ENCODE data around the gene PDE4A. TPM values are rescaled to one million over a fixed set of nuclear protein-coding genes. Genes with fewer than 3 reads are reported as not detected.
"Not testable (repeated sequence)": the region's sequence is repeated elsewhere in the genome, so short reads cannot be mapped to it uniquely, and the experiment has no call there.

The PDE4A gene
- total and polyA plus RNA-seq, 4 experiments from 2014 or later, result 0.81 to 5.6 (median 2.9) TPM

- intact Hi-C loops (cut with micrococcal nuclease), result no loop called here
- peaks cover 0 to 1% (median 0%) of the 10 kb centered on the region in 8 donors for H3K9me3 Mint-ChIP-seq
- H3K4me1 Mint-ChIP-seq, result peaks cover 5 to 11% (median 6%) of the 10 kb centered on the region in 4 donors
- H3K27me3 Mint-ChIP-seq, result no peaks in the 10 kb centered on the region
- no peak for DNase-seq
- no peak overlapping the region for H3K4me3 ChIP-seq (ENCODE audit: low read length in 2 of 2)
- H3K4me3 Mint-ChIP-seq, result no peak overlapping the region
- H3K36me3 ChIP-seq (ENCODE audit: insufficient read depth, low read length), result peaks cover 30% of the 10 kb centered on the region
- H3K27me3 ChIP-seq (ENCODE audit: insufficient read depth, low read length), result no peaks in the 10 kb centered on the region
- POLR2A ChIA-PET (ENCODE audit: partially characterized antibody), result interaction anchor here (0.6 to 3.1 kb wide), 7 partner anchors 10 to 133 kb away, joined by 3 to 43 read pairs (median 3); partner anchors contain the start of genes CDC37, ICAM1, RAVER1 and TYK2
- no peaks in the 10 kb centered on the region for H3K9me3 ChIP-seq (ENCODE audit: control insufficient read depth in 1 of 2, low read length in 2 of 2)
- H3K27ac Mint-ChIP-seq, result no peak overlapping the region
- H3K36me3 Mint-ChIP-seq, result peaks cover 25 to 43% of the 10 kb centered on the region in 2 donors
- H3K27ac ChIP-seq (ENCODE audit: low read depth, low read length), result no peak overlapping the region
- H3K4me1 ChIP-seq (ENCODE audit: insufficient read depth, low read length), result no peaks in the 10 kb centered on the region
- CTCF ChIA-PET (ENCODE audit: partially characterized antibody), result interaction anchor here (0.8 to 6.9 kb wide), 14 partner anchors 9 to 461 kb away, joined by 3 to 132 read pairs (median 6); partner anchors contain the start of genes CDC37, ICAM1, ICAM5 and TYK2
Observed at GRCh38 chr19:10392120-10392519, 28.2 kb upstream of the PDE4A start.

GRCh38 chr19:10393137-10393536, 27.2 kb upstream of the PDE4A start:
- H3K27ac Mint-ChIP-seq, result peak overlapping the region in 1 of 7 donors; percentile 68
- Histone ChIP-seq H3K9me3 (ENCODE audit: control insufficient read depth in 1 of 2, low read length in 2 of 2) (no peaks in the 10 kb centered on the region), H3K4me3 (ENCODE audit: low read length in 2 of 2) (no peak overlapping the region), H3K27me3 (ENCODE audit: insufficient read depth, low read length) (no peaks in the 10 kb centered on the region), H3K27ac (ENCODE audit: low read depth, low read length) (no peak overlapping the region), H3K36me3 (ENCODE audit: insufficient read depth, low read length) (peaks cover 30% of the 10 kb centered on the region), H3K4me1 (ENCODE audit: insufficient read depth, low read length) (no peaks in the 10 kb centered on the region)
- CTCF ChIA-PET (ENCODE audit: partially characterized antibody), result interaction anchor here (1.3 to 6.9 kb wide), 8 partner anchors 8 to 462 kb away, joined by 3 to 132 read pairs (median 6); partner anchors contain the start of genes CDC37 and ICAM1
- no peak overlapping the region for H3K4me3 Mint-ChIP-seq
- H3K4me1 Mint-ChIP-seq, result peaks cover 5 to 12% (median 11%) of the 10 kb centered on the region in 4 donors
- intact Hi-C loops (cut with micrococcal nuclease), result no loop called here
- POLR2A ChIA-PET (ENCODE audit: partially characterized antibody), result interaction anchor here (1.2 to 3.1 kb wide), 4 partner anchors 9 to 134 kb away, joined by 3 to 43 read pairs (median 11); partner anchors contain the start of genes ICAM1 and TYK2
- DNase-seq, result no peak
- H3K9me3 Mint-ChIP-seq, result peaks cover 0 to 1% (median 0%) of the 10 kb centered on the region in 8 donors
- H3K27me3 Mint-ChIP-seq, result no peaks in the 10 kb centered on the region
- peaks cover 25 to 48% of the 10 kb centered on the region in 2 donors for H3K36me3 Mint-ChIP-seq

GRCh38 chr19:10395003-10395402, 25.3 kb upstream of the PDE4A start:
- intact Hi-C loops (cut with micrococcal nuclease), result no loop called here
- POLR2A ChIA-PET (ENCODE audit: partially characterized antibody), result interaction anchor here (1.0 kb wide), 1 partner anchor 9 kb away, joined by 3 read pairs; the partner anchor contains the start of gene CDC37
- H3K4me1 ChIP-seq (ENCODE audit: insufficient read depth, low read length), result peaks cover 6% of the 10 kb centered on the region
- CTCF ChIA-PET (ENCODE audit: partially characterized antibody), result interaction anchor here (0.6 to 6.9 kb wide), 4 partner anchors 6 to 136 kb away, joined by 4 to 132 read pairs (median 25); partner anchors contain the start of genes CDC37 and ICAM1
- Mint-ChIP-seq H3K27me3 (no peaks in the 10 kb centered on the region), H3K4me3 (no peak overlapping the region), H3K4me1 (peaks cover 2 to 14% (median 6%) of the 10 kb centered on the region in 4 donors), H3K27ac (no peak overlapping the region), H3K9me3 (peaks cover 0 to 3% (median 0%) of the 10 kb centered on the region in 8 donors), H3K36me3 (peaks cover 25 to 54% of the 10 kb centered on the region in 2 donors)
- no peaks in the 10 kb centered on the region for H3K27me3 ChIP-seq (ENCODE audit: insufficient read depth, low read length)
- H3K27ac ChIP-seq (ENCODE audit: low read depth, low read length), result no peak overlapping the region
- H3K4me3 ChIP-seq (ENCODE audit: low read length in 2 of 2), result no peak overlapping the region
- no peaks in the 10 kb centered on the region for H3K9me3 ChIP-seq (ENCODE audit: control insufficient read depth in 1 of 2, low read length in 2 of 2)
- peaks cover 30% of the 10 kb centered on the region for H3K36me3 ChIP-seq (ENCODE audit: insufficient read depth, low read length)
- no peak for DNase-seq

- no peaks in the 10 kb centered on the region for H3K27me3 Mint-ChIP-seq
- peaks cover 2 to 18% (median 8%) of the 10 kb centered on the region in 4 donors for H3K4me1 Mint-ChIP-seq
- no peak overlapping the region for H3K4me3 ChIP-seq (ENCODE audit: low read length in 2 of 2)
- H3K4me3 Mint-ChIP-seq, result no peak overlapping the region
- DNase-seq, result no peak
- peaks cover 8% of the 10 kb centered on the region for H3K4me1 ChIP-seq (ENCODE audit: insufficient read depth, low read length)
- peaks cover 30% of the 10 kb centered on the region for H3K36me3 ChIP-seq (ENCODE audit: insufficient read depth, low read length)
- H3K9me3 ChIP-seq (ENCODE audit: control insufficient read depth in 1 of 2, low read length in 2 of 2), result no peaks in the 10 kb centered on the region
- POLR2A ChIA-PET (ENCODE audit: partially characterized antibody), result no interaction called here
- H3K27ac Mint-ChIP-seq, result no peak overlapping the region
- H3K9me3 Mint-ChIP-seq, result peaks cover 0 to 3% (median 0%) of the 10 kb centered on the region in 8 donors
- CTCF ChIA-PET (ENCODE audit: partially characterized antibody), result interaction anchor here (0.6 kb wide), 1 partner anchor 12 kb away, joined by 4 read pairs; no protein-coding TSS in a partner anchor
- H3K36me3 Mint-ChIP-seq, result peaks cover 25 to 53% of the 10 kb centered on the region in 2 donors
- no peaks in the 10 kb centered on the region for H3K27me3 ChIP-seq (ENCODE audit: insufficient read depth, low read length)
- intact Hi-C loops (cut with micrococcal nuclease), result no loop called here
- no peak overlapping the region for H3K27ac ChIP-seq (ENCODE audit: low read depth, low read length)
Observed at GRCh38 chr19:10395436-10395835, 24.9 kb upstream of the PDE4A start.

GRCh38 chr19:10395917-10396316, 24.4 kb upstream of the PDE4A start:
- no peaks in the 10 kb centered on the region for H3K27me3 ChIP-seq (ENCODE audit: insufficient read depth, low read length)
- CTCF ChIA-PET (ENCODE audit: partially characterized antibody), result no interaction called here
- peaks cover 3 to 23% (median 10%) of the 10 kb centered on the region in 4 donors for H3K4me1 Mint-ChIP-seq
- POLR2A ChIA-PET (ENCODE audit: partially characterized antibody), result no interaction called here
- peaks cover 22 to 50% of the 10 kb centered on the region in 2 donors for H3K36me3 Mint-ChIP-seq
- peaks cover 27% of the 10 kb centered on the region for H3K36me3 ChIP-seq (ENCODE audit: insufficient read depth, low read length)
- intact Hi-C loops (cut with micrococcal nuclease), result no loop called here
- H3K27ac Mint-ChIP-seq, result no peak overlapping the region
- peaks cover 13% of the 10 kb centered on the region for H3K4me1 ChIP-seq (ENCODE audit: insufficient read depth, low read length)
- no peak overlapping the region for H3K4me3 ChIP-seq (ENCODE audit: low read length in 2 of 2)
- no peak for DNase-seq
- H3K9me3 ChIP-seq (ENCODE audit: control insufficient read depth in 1 of 2, low read length in 2 of 2), result no peaks in the 10 kb centered on the region
- no peaks in the 10 kb centered on the region for H3K27me3 Mint-ChIP-seq
- peaks cover 0 to 3% (median 0%) of the 10 kb centered on the region in 8 donors for H3K9me3 Mint-ChIP-seq
- no peak overlapping the region for H3K27ac ChIP-seq (ENCODE audit: low read depth, low read length)
- no peak overlapping the region for H3K4me3 Mint-ChIP-seq

GRCh38 chr19:10398819-10399218, 21.5 kb upstream of the PDE4A start:
- no peaks in the 10 kb centered on the region for H3K27me3 ChIP-seq (ENCODE audit: insufficient read depth, low read length)
- no peak for DNase-seq
- peaks cover 18 to 51% (median 32%) of the 10 kb centered on the region in 4 donors for H3K4me1 Mint-ChIP-seq
- H3K9me3 ChIP-seq (ENCODE audit: control insufficient read depth in 1 of 2, low read length in 2 of 2), result no peaks in the 10 kb centered on the region
- peaks cover 0 to 2% (median 0%) of the 10 kb centered on the region in 8 donors for H3K9me3 Mint-ChIP-seq
- ChIA-PET CTCF (ENCODE audit: partially characterized antibody) (interaction anchor here (2.1 to 11.6 kb wide), 4 partner anchors 7 to 139 kb away, joined by 5 to 379 read pairs (median 35); partner anchors contain the start of genes ICAM1 and PDE4A), POLR2A (ENCODE audit: partially characterized antibody) (no interaction called here)
- intact Hi-C loops (cut with micrococcal nuclease), result no loop called here
- peak overlapping the region in 6 of 7 donors; percentile 38 to 86 (median 56) for H3K27ac Mint-ChIP-seq
- no peak overlapping the region for H3K4me3 ChIP-seq (ENCODE audit: low read length in 2 of 2)
- peak overlapping the region in 1 of 8 donors; percentile 31 for H3K4me3 Mint-ChIP-seq
- H3K36me3 ChIP-seq (ENCODE audit: insufficient read depth, low read length), result peaks cover 14% of the 10 kb centered on the region
- peaks cover 12 to 42% of the 10 kb centered on the region in 2 donors for H3K36me3 Mint-ChIP-seq
- no peaks in the 10 kb centered on the region for H3K27me3 Mint-ChIP-seq
- H3K27ac ChIP-seq (ENCODE audit: low read depth, low read length), result no peak overlapping the region
- H3K4me1 ChIP-seq (ENCODE audit: insufficient read depth, low read length), result peaks cover 35% of the 10 kb centered on the region

- ChIA-PET POLR2A (ENCODE audit: partially characterized antibody) (interaction anchor here (0.6 to 20.6 kb wide), 4 partner anchors 9 to 285 kb away, joined by 3 to 470 read pairs (median 4); partner anchors contain the start of gene PDE4A), CTCF (ENCODE audit: partially characterized antibody) (interaction anchor here (0.7 to 11.6 kb wide), 5 partner anchors 8 to 140 kb away, joined by 5 to 379 read pairs (median 24); partner anchors contain the start of genes ICAM1 and PDE4A)
- H3K4me3 Mint-ChIP-seq; DNase-seq; H3K4me3 ChIP-seq (ENCODE audit: low read length in 2 of 2); H3K27me3 Mint-ChIP-seq; H3K27me3 ChIP-seq (ENCODE audit: insufficient read depth, low read length); H3K9me3 Mint-ChIP-seq; intact Hi-C loops (cut with micrococcal nuclease); H3K9me3 ChIP-seq (ENCODE audit: control insufficient read depth in 1 of 2, low read length in 2 of 2); H3K27ac ChIP-seq (ENCODE audit: low read depth, low read length): not testable (repeated sequence)
- Mint-ChIP-seq H3K4me1 (peaks cover 20 to 56% (median 35%) of the 10 kb centered on the region in 4 donors), H3K36me3 (peaks cover 9 to 44% of the 10 kb centered on the region in 2 donors), H3K27ac (peak overlapping the region in 3 of 7 donors; percentile 65 to 96 (median 70))
- H3K36me3 ChIP-seq (ENCODE audit: insufficient read depth, low read length), result peaks cover 14% of the 10 kb centered on the region
- peaks cover 38% of the 10 kb centered on the region for H3K4me1 ChIP-seq (ENCODE audit: insufficient read depth, low read length)
Observed at GRCh38 chr19:10399340-10399739, 21.0 kb upstream of the PDE4A start.
